EL (cell line): Measurements from ENCODE around the gene ABHD17C.
A peak's percentile ranks its signal among the peaks of the same experiment; 100 is the strongest.
"Not testable (repeated sequence)": the region's sequence is repeated elsewhere in the genome, so short reads cannot be mapped to it uniquely, and the experiment has no call there.

Experiments used
- DNase-seq: peaks from one replicate; pipeline ENCODE4 v3.0.0-alpha.2; 2016

ABHD17C gene

GRCh38 chr15:80732818-80733217 lies 37.7 kb downstream of the ABHD17C start:
- DNase-seq: no peak

GRCh38 chr15:80733460-80733859 lies 38.4 kb downstream of the ABHD17C start:
- DNase-seq: no peak

- no peak for DNase-seq
Measured at GRCh38 chr15:80735344-80735743, 40.2 kb downstream of the ABHD17C start.

- no peak for DNase-seq
Measured at GRCh38 chr15:80736560-80736959, 41.5 kb downstream of the ABHD17C start.

DNA sequence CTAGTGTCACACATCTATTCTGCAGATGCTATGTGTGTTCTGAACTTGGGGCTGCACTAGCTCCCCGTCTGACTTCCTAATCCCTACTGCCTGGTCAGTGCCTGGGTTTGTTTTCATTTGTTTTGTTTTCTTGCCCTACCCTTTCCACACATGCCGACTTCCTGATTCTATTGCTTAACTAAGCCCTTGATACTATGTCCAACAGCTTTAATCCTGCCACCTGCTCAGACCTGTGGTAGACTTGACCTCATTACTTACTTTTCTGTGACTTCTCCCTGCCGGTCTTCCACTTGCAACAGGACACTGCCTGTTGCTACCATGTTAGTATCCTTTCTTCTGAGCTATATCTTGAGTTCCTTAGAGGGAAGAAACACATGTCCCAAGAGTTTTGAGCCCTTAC lies 44.8 kb downstream of the ABHD17C start:
- DNase-seq: no peak

- no peak for DNase-seq
Measured at GRCh38 chr15:80742081-80742480, 47.0 kb downstream of the ABHD17C start.

DNA sequence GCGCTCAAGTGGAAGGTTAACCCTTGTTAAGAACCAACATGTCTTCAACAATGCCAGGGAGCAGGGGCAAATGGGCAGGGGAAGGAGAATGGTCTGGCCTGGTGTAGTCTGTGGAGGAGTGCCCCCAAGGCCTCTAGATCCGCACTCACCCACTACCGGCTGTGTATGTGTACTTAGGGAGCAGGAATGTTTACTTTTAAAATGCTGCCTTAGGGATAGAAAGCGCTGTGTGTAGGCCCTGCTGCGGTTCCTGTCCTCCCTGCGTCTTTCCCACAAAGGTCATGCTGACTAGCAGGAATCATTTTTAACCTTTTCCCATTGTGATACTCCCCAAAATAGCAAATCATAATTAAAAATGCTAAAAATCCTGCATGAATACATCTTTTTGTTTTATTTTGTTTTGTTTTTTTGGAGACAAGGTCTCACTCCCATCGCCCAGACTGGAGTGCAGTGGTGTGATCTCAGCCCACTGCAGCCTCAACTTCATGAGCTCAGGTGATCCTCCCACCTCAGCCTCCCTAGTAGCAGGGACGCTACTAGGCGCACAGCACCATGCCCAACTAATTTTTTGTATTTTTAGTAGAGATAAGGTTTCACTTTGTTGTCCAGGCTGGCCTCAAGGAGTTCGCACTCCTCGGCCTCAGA lies 48.2 kb downstream of the ABHD17C start:
- DNase-seq: peak; percentile 57

DNA sequence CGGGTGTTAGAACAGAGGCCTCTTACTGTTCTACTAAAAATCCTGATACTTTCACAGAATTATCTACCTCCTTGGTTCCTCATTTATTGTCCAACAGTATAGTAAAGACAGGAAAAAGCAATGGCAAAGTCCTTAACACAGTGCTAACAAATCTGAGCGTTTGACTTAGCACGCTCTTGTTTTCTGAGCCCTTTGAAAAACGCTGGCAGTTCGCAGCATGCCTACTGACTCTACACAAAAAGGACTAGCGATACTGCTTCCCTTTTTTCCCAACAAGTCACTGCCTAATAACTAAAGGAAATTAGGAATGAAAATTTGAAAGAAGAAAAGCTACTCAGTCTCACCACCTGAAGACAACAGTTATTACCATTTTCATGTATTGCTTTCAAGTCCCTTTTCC lies 49.3 kb downstream of the ABHD17C start:
- DNase-seq: no peak

DNA sequence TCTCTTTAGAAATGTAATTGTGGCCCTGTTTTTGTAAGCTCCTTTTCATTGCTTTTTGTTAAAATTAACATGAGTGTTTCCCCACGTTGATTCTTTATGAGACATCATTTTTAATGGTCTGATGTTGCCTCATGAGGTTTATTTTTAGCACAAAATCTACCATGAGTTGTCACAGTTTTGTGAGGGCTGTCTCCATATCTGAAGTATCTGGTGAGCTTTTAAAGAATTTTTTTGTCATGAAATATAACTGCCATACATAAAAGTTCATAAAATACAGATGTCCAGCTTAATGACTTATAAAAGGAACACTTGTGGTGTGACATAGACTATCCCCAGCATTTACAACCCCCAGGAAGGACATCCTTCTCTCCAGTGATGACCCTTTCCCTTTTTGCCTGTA lies 49.7 kb downstream of the ABHD17C start:
- peak; percentile 56 for DNase-seq

GRCh38 chr15:80745888-80746287 lies 50.8 kb downstream of the ABHD17C start:
- DNase-seq: no peak

- DNase-seq: no peak
Measured at GRCh38 chr15:80747317-80748053, 52.4 kb downstream of the ABHD17C start.

- DNase-seq: peak; percentile 77
Measured at GRCh38 chr15:80749589-80749988, 54.5 kb downstream of the ABHD17C start.

DNA sequence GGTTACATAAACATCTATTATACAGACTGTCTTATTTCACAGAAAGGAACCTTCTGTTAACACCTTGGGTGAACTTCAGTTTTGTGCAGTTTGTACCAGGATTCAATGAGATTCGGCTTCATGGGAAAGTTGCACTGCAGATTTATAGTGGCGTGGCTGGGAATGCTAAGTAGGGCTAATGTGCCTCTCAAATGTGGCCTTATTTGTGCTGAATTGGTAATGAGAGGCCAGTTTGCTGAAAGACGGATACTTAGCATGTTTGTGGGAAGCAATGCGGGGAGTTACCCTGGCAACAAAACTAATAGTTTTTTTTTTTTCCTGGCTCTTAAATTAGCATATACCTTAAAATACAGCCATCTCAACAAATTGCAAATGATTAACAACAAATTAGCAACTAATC lies 55.5 kb downstream of the ABHD17C start:
- DNase-seq: no peak

DNA sequence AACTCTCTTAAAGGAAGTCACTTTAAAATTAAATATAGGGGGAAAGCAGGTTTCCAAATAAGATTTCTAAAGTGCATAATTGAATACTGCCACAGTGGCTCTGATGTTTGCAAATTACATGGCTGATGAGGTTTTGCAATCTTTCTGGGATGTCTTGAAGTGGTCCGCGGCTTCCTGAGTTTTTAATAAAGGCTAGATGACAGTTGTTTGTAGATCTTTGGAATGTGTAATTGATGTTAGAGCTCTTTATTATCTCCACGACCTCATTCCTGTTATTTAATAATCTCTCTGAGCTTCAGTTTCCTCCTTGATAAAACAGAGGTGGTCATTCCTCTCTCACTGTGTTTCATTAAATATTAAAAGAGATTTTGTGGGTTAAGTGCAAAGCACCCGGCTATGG lies 57.1 kb downstream of the ABHD17C start:
- DNase-seq: no peak

GRCh38 chr15:80753161-80753560 lies 58.1 kb downstream of the ABHD17C start:
- no peak for DNase-seq

DNA sequence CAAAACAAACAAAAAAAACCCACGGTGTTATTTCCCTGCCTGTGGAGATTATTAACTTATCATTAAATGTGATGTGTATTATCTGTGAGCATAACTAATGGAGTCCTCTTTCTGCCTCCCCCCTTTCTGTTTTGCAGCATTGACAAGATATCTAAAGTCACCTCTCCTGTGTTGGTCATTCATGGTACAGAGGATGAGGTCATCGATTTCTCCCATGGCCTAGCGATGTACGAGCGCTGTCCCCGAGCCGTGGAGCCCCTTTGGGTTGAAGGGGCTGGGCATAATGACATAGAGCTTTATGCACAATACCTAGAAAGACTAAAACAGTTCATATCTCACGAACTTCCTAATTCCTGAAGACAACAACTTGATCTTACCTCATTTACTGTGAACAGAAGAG lies 58.9 kb downstream of the ABHD17C start:
- no peak for DNase-seq

- DNase-seq: no peak
Measured at GRCh38 chr15:80755885-80756284, 60.8 kb downstream of the ABHD17C start.

- DNase-seq: no peak
Measured at GRCh38 chr15:80758130-80758745, 63.1 kb downstream of the ABHD17C start.

DNA sequence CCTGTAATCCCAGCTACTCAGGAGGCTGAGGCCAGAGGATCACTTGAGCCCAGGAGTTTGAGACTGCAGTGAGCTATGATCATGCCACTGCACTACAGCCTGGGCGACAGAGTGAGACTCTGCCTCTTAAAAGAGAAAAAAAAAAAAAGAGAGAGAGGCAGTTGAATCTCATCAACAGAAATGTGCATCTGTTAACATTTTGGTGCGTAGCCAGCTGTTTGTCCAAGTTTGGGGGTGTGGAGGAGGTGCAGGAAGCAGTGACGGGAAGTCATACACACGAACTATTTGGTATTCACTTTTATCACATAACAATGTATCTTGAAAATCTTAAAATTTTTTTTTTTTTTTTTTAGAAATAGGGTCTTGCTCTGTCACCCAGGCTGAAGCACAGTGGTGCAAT lies 65.8 kb downstream of the ABHD17C start:
- no peak for DNase-seq

DNA sequence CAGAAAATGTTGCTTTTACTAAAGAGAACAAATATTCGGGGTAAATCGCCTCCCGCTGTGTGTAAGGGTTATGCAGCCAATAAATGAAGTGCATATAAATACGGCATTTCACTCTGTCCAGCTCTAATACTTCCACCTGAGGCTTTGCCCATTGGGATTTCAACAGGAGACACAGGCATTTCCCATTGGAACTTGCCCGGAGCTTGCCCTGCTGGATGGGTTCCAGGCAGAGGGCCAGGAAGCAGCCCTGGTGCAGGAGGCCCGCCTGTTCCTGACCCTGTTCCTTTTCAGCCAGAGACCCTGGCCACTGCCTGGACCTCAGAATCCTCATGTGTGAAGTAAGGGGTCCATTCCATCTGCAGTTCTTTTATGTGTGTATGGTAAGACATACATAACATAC lies 66.6 kb downstream of the ABHD17C start:
- DNase-seq: no peak

GRCh38 chr15:80763235-80763634 lies 68.1 kb downstream of the ABHD17C start:
- not testable (repeated sequence) for DNase-seq

DNA sequence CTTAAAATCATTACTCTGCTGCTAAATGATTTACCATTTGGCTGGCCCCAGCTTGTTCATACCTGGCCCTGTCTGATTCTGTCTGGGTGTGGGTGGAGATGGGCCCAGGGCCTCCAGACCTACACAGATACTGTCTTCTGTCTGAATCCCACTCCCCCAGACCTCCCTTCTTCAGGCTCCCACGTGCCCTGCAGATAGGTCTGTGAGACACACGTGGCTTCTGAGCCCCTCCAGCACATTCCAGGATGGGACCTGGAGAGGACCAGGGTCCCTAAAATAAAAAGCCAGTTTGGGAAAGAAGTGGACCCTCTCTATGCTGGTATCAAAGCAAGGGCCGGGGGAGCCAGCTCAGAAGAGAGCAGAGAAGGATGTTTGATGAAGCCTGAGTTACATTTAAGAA lies 69.4 kb downstream of the ABHD17C start:
- no peak for DNase-seq

GRCh38 chr15:80766275-80766674 lies 71.2 kb downstream of the ABHD17C start:
- DNase-seq: no peak

DNA sequence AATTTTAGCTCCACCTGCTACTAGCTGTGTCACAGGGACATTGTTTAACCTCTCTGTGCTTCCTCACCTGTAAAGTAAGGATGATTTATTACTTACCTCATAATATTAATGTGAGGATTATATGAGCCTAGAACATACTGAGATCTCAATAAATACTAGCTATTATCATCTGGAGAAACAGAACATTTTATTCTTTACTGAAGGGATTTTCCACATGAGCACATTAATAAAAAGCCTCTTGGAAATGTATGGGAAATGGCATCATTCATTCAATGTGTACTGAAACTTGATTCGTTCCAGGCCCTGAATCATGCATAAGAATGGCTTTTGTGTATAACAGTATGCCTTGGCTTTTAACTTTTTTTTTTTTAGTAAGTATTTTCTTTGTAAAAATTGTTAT lies 73.0 kb downstream of the ABHD17C start:
- DNase-seq: no peak
